ENCODE measurements around the gene PDILT. TPM values are rescaled to one million over a fixed set of nuclear protein-coding genes. Genes with fewer than 3 reads are reported as not detected.

The PDILT gene
- total RNA-seq, 1 experiment from 2014 or later, result not detected

- Histone ChIP-seq H3K9me3 (ENCODE audit: low read length) (no peaks in the 10 kb centered on the region), H3K27ac (ENCODE audit: low read length) (no peak overlapping the region), H3K4me1 (ENCODE audit: insufficient read depth, low read length) (no peaks in the 10 kb centered on the region), H3K79me2 (ENCODE audit: low read length) (no peaks in the 10 kb centered on the region), H2AFZ (ENCODE audit: low read length) (no peak overlapping the region), H3K27me3 (ENCODE audit: low read length) (no peaks in the 10 kb centered on the region), H3K4me2 (ENCODE audit: low read length) (no peak overlapping the region), H3K36me3 (ENCODE audit: low read depth, low read length) (no peaks in the 10 kb centered on the region), H3K4me3 (ENCODE audit: low read length) (no peak overlapping the region), H4K20me1 (ENCODE audit: low read length) (no peaks in the 10 kb centered on the region), H3F3A (ENCODE audit: low read length, unreplicated experiment) (no peaks in the 10 kb centered on the region), H3K9me2 (replicated peaks; ENCODE audit: low read length) (no peaks in the 10 kb centered on the region), H3K9ac (ENCODE audit: low read length) (no peak overlapping the region)
- CTCF ChIA-PET, result no interaction called here
- intact Hi-C loops (cut with micrococcal nuclease), result no loop called here
- TF ChIP-seq EZH2 (IDR thresholded peaks at IDR 0.05; ENCODE audit: low read length, unreplicated experiment) (no peak), EZH2phosphoT487 (IDR thresholded peaks at IDR 0.05; ENCODE audit: borderline replicate concordance, low read length) (no peak)
- TF ChIP-seq, protein P1, sequence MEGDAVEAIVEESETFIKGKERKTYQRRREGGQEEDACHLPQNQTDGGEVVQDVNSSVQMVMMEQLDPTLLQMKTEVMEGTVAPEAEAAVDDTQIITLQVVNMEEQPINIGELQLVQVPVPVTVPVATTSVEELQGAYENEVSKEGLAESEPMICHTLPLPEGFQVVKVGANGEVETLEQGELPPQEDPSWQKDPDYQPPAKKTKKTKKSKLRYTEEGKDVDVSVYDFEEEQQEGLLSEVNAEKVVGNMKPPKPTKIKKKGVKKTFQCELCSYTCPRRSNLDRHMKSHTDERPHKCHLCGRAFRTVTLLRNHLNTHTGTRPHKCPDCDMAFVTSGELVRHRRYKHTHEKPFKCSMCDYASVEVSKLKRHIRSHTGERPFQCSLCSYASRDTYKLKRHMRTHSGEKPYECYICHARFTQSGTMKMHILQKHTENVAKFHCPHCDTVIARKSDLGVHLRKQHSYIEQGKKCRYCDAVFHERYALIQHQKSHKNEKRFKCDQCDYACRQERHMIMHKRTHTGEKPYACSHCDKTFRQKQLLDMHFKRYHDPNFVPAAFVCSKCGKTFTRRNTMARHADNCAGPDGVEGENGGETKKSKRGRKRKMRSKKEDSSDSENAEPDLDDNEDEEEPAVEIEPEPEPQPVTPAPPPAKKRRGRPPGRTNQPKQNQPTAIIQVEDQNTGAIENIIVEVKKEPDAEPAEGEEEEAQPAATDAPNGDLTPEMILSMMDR (conservative IDR thresholded peaks at IDR 0.05; ENCODE audit: low read depth, low read length), result no peak
- DNase-seq, result no peak
- no TSS peak for BruUV-seq (replicated peaks)
- POLR2A ChIA-PET (ENCODE audit: unreplicated experiment), result no interaction called here
- no peak for ATAC-seq
Measured at GRCh38 chr16:20401066-20401465, 3.5 kb downstream of the PDILT start.

DNA sequence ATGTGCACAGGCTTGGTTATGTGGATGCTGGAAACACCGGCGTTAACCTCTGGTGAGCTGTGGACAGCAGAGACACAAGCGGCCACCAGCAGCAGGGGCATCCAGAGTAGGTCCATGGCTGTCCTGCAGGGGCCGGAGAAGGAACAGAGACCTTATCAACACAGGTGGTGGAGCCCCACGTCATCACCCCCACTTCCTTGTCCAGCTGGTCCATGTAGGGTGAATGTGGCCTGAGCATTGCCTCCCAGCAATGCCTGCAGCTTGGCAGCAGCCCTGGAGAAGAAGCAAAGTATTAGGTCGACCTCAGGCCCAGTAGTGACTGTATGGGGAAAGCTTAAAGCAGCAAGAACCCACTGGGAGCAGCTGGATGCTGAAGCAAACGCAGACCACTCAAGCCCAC is 5.4 kb downstream of the PDILT start:
- TF ChIP-seq, protein P1 (conservative IDR thresholded peaks at IDR 0.05; ENCODE audit: low read depth, low read length), result no peak
- TF ChIP-seq EZH2phosphoT487 (IDR thresholded peaks at IDR 0.05; ENCODE audit: borderline replicate concordance, low read length) (no peak), EZH2 (IDR thresholded peaks at IDR 0.05; ENCODE audit: low read length, unreplicated experiment) (no peak)
- no peak overlapping the region for H3K27ac ChIP-seq (ENCODE audit: low read length)
- no peak overlapping the region for H3K4me3 ChIP-seq (ENCODE audit: low read length)
- H3K27me3 ChIP-seq (ENCODE audit: low read length), result no peaks in the 10 kb centered on the region
- ChIA-PET POLR2A (ENCODE audit: unreplicated experiment) (no interaction called here), CTCF (no interaction called here)
- H3K9ac ChIP-seq (ENCODE audit: low read length), result no peak overlapping the region
- H3K4me1 ChIP-seq (ENCODE audit: insufficient read depth, low read length), result no peaks in the 10 kb centered on the region
- BruUV-seq (replicated peaks), result no TSS peak
- no peaks in the 10 kb centered on the region for H3K9me2 ChIP-seq (replicated peaks; ENCODE audit: low read length)
- no peak overlapping the region for H3K4me2 ChIP-seq (ENCODE audit: low read length)
- no peaks in the 10 kb centered on the region for H3K9me3 ChIP-seq (ENCODE audit: low read length)
- DNase-seq (no peak), ATAC-seq (no peak)
- no peaks in the 10 kb centered on the region for H3K36me3 ChIP-seq (ENCODE audit: low read depth, low read length)
- no peaks in the 10 kb centered on the region for H4K20me1 ChIP-seq (ENCODE audit: low read length)
- H2AFZ ChIP-seq (ENCODE audit: low read length), result no peak overlapping the region
- intact Hi-C loops (cut with micrococcal nuclease), result no loop called here
- no peaks in the 10 kb centered on the region for H3F3A ChIP-seq (ENCODE audit: low read length, unreplicated experiment)
- no peaks in the 10 kb centered on the region for H3K79me2 ChIP-seq (ENCODE audit: low read length)

DNA sequence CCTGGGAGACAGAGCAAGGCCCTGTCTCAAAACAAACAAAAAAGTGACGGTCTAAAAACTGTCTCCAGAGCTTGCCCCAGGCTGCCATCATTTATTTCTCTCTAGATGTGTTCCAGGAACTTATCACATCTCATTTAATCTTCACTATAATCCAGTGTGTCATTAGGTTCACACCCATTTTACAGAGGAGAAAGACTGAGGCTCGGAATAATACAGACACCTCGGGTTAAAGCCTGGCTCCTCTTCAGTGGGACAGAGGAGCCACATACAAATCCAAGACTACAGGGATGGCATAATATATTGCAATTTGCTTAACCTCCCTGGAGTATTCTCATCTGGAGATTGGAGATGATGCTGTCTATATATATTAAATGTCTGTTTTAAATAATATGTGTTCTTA is 5.9 kb downstream of the PDILT start:
- DNase-seq, result no peak
- Histone ChIP-seq H3K27me3 (ENCODE audit: low read length) (no peaks in the 10 kb centered on the region), H3F3A (ENCODE audit: low read length, unreplicated experiment) (no peaks in the 10 kb centered on the region), H3K4me2 (ENCODE audit: low read length) (no peak overlapping the region), H3K27ac (ENCODE audit: low read length) (no peak overlapping the region), H3K36me3 (ENCODE audit: low read depth, low read length) (no peaks in the 10 kb centered on the region), H3K4me3 (ENCODE audit: low read length) (no peak overlapping the region), H3K9me2 (replicated peaks; ENCODE audit: low read length) (no peaks in the 10 kb centered on the region), H3K9ac (ENCODE audit: low read length) (no peak overlapping the region), H3K4me1 (ENCODE audit: insufficient read depth, low read length) (no peaks in the 10 kb centered on the region), H2AFZ (ENCODE audit: low read length) (no peak overlapping the region), H3K9me3 (ENCODE audit: low read length) (no peaks in the 10 kb centered on the region), H3K79me2 (ENCODE audit: low read length) (no peaks in the 10 kb centered on the region), H4K20me1 (ENCODE audit: low read length) (no peaks in the 10 kb centered on the region)
- intact Hi-C loops (cut with micrococcal nuclease), result no loop called here
- no TSS peak for BruUV-seq (replicated peaks)
- ChIA-PET POLR2A (ENCODE audit: unreplicated experiment) (no interaction called here), CTCF (no interaction called here)
- TF ChIP-seq EZH2 (IDR thresholded peaks at IDR 0.05; ENCODE audit: low read length, unreplicated experiment) (no peak), EZH2phosphoT487 (IDR thresholded peaks at IDR 0.05; ENCODE audit: borderline replicate concordance, low read length) (no peak)
- TF ChIP-seq, protein P1 (conservative IDR thresholded peaks at IDR 0.05; ENCODE audit: low read depth, low read length), result no peak
- ATAC-seq, result no peak
